Activated CD4-positive, alpha-beta T cell treated with anti-CD3 and anti-CD28 coated beads, Interleukin-2, amount 10 ng/mL, durations not matched to agents 24 days and 14 days (primary cell): ENCODE results near the gene LITAFD. TPM values are rescaled to one million over a fixed set of nuclear protein-coding genes. Genes with fewer than 3 reads are reported as not detected.
"Not testable (repeated sequence)": the region's sequence is repeated elsewhere in the genome, so short reads cannot be mapped to it uniquely, and the experiment has no call there.

Experiments used
- DNase-seq: peaks from one replicate; pipeline ENCODE4 v3.0.0; 2022
- H3K27ac Mint-ChIP-seq: one replicate; pipeline ENCODE4 v1.8.0; 2022; ENCODE audit warnings: mild to moderate bottlenecking, mixed read lengths
- H3K27me3 Mint-ChIP-seq: one replicate; pipeline ENCODE4 v1.8.0; 2022; ENCODE audit warnings: mixed read lengths
- H3K36me3 Mint-ChIP-seq: one replicate; pipeline ENCODE4 v1.8.0; 2022; ENCODE audit warnings: low read depth, mild to moderate bottlenecking, mixed read lengths
- H3K4me1 Mint-ChIP-seq: one replicate; pipeline ENCODE4 v1.8.0; 2021; ENCODE audit warnings: mixed read lengths
- H3K4me3 Mint-ChIP-seq: one replicate; pipeline ENCODE4 v1.8.0; 2022; ENCODE audit warnings: mild to moderate bottlenecking, moderate library complexity, mixed read lengths
- H3K9me3 Mint-ChIP-seq: one replicate; pipeline ENCODE4 v1.8.0; 2021; ENCODE audit warnings: mixed read lengths
- intact Hi-C: fragments of 100-400 bp; cut with micrococcal nuclease; formaldehyde crosslinking; loops from one replicate; pipeline ENCODE4 v1.15.1; 2023
- total RNA-seq: library from RNA; stranded (reverse); gene quantifications from 2 replicates; pipeline ENCODE4 v1.2.3, GENCODE V29; 2022

LITAFD gene
- total RNA-seq, 1 donor from 2014 or later, result not detected

DNA sequence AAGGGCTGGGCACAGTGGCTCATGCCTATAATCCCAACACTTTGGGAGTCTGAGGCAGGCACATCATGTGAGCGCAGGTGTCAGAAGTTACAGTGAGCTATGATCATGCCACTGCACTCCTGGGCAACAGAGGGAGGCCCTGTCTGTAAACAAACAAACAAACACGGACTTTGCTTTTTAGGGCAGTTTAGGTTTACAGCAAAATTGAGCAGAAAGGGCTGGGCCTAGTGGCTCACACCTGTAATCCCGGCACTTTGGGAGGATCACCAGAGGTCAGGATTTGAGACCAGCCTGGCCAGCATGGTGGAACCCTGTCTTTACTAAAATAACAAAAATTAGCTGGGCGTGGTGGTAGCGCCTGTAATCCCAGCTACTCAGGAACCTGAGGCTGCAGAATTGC, 10.1 kb upstream of the LITAFD start:
- H3K36me3 Mint-ChIP-seq, result peaks cover under 1% of the 10 kb centered on the region
- H3K9me3 Mint-ChIP-seq, result no peaks in the 10 kb centered on the region
- H3K4me1 Mint-ChIP-seq, result peaks cover 22% of the 10 kb centered on the region
- H3K27me3 Mint-ChIP-seq, result no peaks in the 10 kb centered on the region
- H3K4me3 Mint-ChIP-seq, result no peak overlapping the region
- H3K27ac Mint-ChIP-seq, result no peak overlapping the region
- intact Hi-C loops, result no loop called here
- no peak for DNase-seq

GRCh38 chr16:8872967-8873865, 8.9 kb upstream of the LITAFD start:
- H3K9me3 Mint-ChIP-seq, result no peaks in the 10 kb centered on the region
- peak overlapping the region; percentile 29 for H3K27ac Mint-ChIP-seq
- intact Hi-C loops, result no loop called here
- DNase-seq, result no peak
- H3K27me3 Mint-ChIP-seq, result no peaks in the 10 kb centered on the region
- H3K4me3 Mint-ChIP-seq, result no peak overlapping the region
- no peaks in the 10 kb centered on the region for H3K36me3 Mint-ChIP-seq
- peaks cover 19% of the 10 kb centered on the region for H3K4me1 Mint-ChIP-seq

DNA sequence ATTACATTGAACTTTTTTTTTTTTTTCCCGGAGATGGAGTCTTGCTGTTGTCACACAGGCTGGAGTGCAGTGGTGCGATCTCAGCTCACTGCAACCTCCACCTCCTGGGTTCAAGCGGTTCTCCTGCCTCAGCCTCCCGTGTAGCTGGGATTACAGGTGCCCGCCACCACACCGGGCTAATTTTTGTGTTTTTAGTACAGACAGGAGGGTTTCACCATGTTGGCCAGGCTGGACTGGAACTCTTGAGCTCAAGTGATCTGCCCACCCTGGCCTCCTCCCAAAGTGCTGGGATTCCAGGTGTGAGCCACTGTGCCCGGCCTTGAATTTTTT, 8.3 kb upstream of the LITAFD start:
- intact Hi-C loops, H3K36me3 Mint-ChIP-seq, H3K27ac Mint-ChIP-seq, H3K9me3 Mint-ChIP-seq, H3K4me3 Mint-ChIP-seq, H3K27me3 Mint-ChIP-seq, DNase-seq: not testable (repeated sequence)
- peaks cover 19% of the 10 kb centered on the region for H3K4me1 Mint-ChIP-seq

GRCh38 chr16:8874388-8874787, 7.8 kb upstream of the LITAFD start:
- intact Hi-C loops, result no loop called here
- peaks cover 16% of the 10 kb centered on the region for H3K4me1 Mint-ChIP-seq
- H3K27ac Mint-ChIP-seq, result no peak overlapping the region
- no peaks in the 10 kb centered on the region for H3K9me3 Mint-ChIP-seq
- no peak overlapping the region for H3K4me3 Mint-ChIP-seq
- DNase-seq, result no peak
- H3K27me3 Mint-ChIP-seq, result no peaks in the 10 kb centered on the region
- no peaks in the 10 kb centered on the region for H3K36me3 Mint-ChIP-seq

DNA sequence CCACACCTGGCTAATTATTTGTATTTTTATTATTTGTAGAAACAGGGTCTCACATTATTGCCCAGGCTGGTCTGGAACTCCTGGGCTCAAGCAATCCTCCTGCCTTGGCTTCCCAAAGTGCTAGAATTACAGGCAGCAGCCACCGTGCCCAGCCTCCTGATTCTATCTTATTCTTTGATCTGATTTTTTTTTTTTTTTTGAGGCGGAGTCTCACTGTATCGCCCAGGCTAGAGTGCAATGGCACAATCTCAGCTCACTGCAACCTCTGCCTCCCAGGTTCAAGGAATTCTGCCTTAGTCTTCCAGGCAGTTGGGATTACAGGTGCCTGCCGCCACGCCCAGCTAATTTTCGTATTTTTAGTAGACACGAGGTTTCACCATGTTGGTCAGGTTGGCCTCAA, 6.8 kb upstream of the LITAFD start:
- DNase-seq, H3K9me3 Mint-ChIP-seq, intact Hi-C loops, H3K27ac Mint-ChIP-seq, H3K27me3 Mint-ChIP-seq, H3K36me3 Mint-ChIP-seq, H3K4me3 Mint-ChIP-seq: not testable (repeated sequence)
- peaks cover 18% of the 10 kb centered on the region for H3K4me1 Mint-ChIP-seq

- no peaks in the 10 kb centered on the region for H3K9me3 Mint-ChIP-seq
- intact Hi-C loops, result no loop called here
- DNase-seq, result no peak
- H3K27me3 Mint-ChIP-seq, result no peaks in the 10 kb centered on the region
- H3K36me3 Mint-ChIP-seq, result no peaks in the 10 kb centered on the region
- peaks cover 9% of the 10 kb centered on the region for H3K4me1 Mint-ChIP-seq
- H3K27ac Mint-ChIP-seq, result no peak overlapping the region
- no peak overlapping the region for H3K4me3 Mint-ChIP-seq
Observed at GRCh38 chr16:8877894-8878522, 4.1 kb upstream of the LITAFD start.

DNA sequence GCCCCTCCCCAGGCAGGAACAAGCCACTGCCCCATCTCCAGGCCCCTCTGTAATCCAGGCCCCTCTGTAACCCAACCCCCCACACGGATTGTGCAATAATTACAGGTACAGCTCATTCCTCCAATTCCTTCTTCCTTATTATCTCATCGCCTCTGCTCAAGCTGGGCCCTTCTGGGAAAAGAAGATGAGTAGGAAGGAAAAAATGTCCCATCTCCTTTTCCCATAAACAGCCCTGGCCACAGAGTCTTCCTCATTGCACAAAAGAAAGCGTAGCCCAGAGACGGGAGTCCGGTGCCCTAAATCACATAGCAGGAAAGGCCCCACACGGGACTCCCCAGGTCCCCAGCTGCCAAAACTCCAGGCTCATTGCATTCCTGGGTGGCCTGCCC, 3.6 kb upstream of the LITAFD start:
- no peak for DNase-seq
- Mint-ChIP-seq H3K4me1 (peaks cover 9% of the 10 kb centered on the region), H3K4me3 (no peak overlapping the region), H3K27ac (no peak overlapping the region), H3K36me3 (no peaks in the 10 kb centered on the region), H3K27me3 (no peaks in the 10 kb centered on the region), H3K9me3 (no peaks in the 10 kb centered on the region)
- intact Hi-C loops, result no loop called here

DNA sequence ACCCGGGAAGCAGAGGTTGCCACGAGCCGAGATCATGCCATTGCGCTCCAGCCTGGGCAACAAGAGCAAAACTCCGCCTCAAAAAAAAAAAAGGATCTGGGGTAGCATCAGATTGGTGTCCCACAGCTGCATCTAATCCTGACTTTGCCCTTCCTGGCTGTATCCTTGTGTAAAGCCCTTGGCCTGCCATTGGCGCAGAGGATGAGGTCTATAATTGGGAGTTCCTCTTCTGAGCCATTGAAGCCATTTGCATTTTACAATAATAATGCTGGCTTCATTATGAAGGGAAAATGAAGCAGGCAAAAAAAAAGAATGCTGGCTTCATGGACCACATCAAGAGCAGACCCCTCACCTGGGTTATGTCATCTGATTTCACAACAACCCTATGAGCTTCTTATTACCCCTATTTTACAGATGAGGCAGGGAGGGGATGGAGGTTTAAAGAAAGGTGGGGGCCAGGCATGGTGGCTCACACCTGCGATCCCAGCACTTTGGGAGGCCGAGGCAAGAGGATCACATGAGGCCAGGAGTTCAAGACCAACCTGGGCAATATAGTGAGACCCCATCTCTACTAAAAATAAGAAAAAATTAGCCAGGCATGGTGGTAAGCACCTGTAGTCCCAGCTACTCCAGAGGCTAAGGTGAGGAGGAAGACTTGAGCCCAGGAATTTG, 1.2 kb upstream of the LITAFD start:
- no peak overlapping the region for H3K27ac Mint-ChIP-seq
- H3K4me1 Mint-ChIP-seq, result peaks cover 4% of the 10 kb centered on the region
- no peaks in the 10 kb centered on the region for H3K36me3 Mint-ChIP-seq
- H3K27me3 Mint-ChIP-seq, result peaks cover 2% of the 10 kb centered on the region
- no peak overlapping the region for H3K4me3 Mint-ChIP-seq
- intact Hi-C loops, result loop anchor here (1.0 to 2.0 kb wide), 4 partner anchors 60 to 314 kb away; no protein-coding TSS in a partner anchor
- no peak for DNase-seq
- H3K9me3 Mint-ChIP-seq, result no peaks in the 10 kb centered on the region

- peaks cover 3% of the 10 kb centered on the region for H3K4me1 Mint-ChIP-seq
- no peak for DNase-seq
- intact Hi-C loops, result no loop called here
- H3K36me3 Mint-ChIP-seq, result peaks cover 5% of the 10 kb centered on the region
- no peaks in the 10 kb centered on the region for H3K9me3 Mint-ChIP-seq
- no peak overlapping the region for H3K4me3 Mint-ChIP-seq
- no peak overlapping the region for H3K27ac Mint-ChIP-seq
- peaks cover 2% of the 10 kb centered on the region for H3K27me3 Mint-ChIP-seq
Observed at GRCh38 chr16:8882725-8883377, 700 bp downstream of the LITAFD start.

- Mint-ChIP-seq H3K27me3 (peaks cover 2% of the 10 kb centered on the region), H3K36me3 (peaks cover 15% of the 10 kb centered on the region), H3K27ac (no peak overlapping the region), H3K4me1 (no peaks in the 10 kb centered on the region), H3K4me3 (no peak overlapping the region), H3K9me3 (no peaks in the 10 kb centered on the region)
- no peak for DNase-seq
- intact Hi-C loops, result no loop called here
Observed at GRCh38 chr16:8885674-8886592, 3.8 kb downstream of the LITAFD start.

DNA sequence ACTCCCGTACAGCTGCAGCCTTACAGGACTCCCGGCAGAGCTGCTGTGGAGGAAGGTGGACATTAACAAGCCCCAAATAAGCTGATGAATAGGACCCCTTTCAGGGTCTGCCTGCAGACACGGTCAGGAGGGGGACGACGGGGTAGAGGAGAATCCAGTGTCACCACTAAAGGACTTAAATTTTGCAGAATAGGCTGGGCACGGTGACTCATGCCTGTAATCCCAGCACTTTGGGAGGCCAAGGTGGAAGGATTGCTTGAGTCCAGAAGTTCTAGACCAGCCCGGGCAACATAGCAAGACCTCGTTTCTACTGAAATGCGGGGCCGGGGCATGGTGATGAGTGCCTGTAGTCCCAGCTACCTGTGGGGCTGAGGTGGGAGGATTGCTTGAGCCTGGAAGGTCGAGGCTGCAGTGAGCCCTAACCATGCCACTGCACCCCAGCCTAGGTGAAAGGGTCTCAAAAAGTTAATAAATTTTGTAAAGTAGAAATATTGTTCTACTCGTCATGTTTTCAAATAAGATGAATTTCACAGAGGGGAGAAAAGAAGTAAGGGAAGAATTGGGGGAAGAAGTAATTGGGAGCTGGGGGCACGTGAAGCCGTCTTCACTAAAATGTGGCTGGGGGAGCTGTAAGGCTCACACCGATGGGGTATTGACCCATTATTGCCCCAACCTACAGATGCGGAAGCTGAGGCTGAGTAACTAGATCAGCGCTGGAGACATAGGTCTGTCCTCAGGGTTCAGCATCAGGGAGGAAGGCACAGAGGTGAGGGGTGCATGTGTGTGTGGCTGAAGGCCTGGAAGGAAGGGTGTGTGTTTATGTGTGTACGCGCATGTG, 4.7 kb downstream of the LITAFD start:
- DNase-seq, result no peak
- Mint-ChIP-seq H3K27ac (no peak overlapping the region), H3K27me3 (peaks cover 2% of the 10 kb centered on the region), H3K9me3 (no peaks in the 10 kb centered on the region), H3K36me3 (peaks cover 24% of the 10 kb centered on the region), H3K4me1 (peaks cover 3% of the 10 kb centered on the region), H3K4me3 (no peak overlapping the region)
- intact Hi-C loops, result no loop called here

GRCh38 chr16:8887431-8887765, 5.2 kb downstream of the LITAFD start:
- H3K27ac Mint-ChIP-seq, result no peak overlapping the region
- H3K4me3 Mint-ChIP-seq, result no peak overlapping the region
- H3K36me3 Mint-ChIP-seq, result peaks cover 30% of the 10 kb centered on the region
- no peaks in the 10 kb centered on the region for H3K9me3 Mint-ChIP-seq
- H3K27me3 Mint-ChIP-seq, result peaks cover 2% of the 10 kb centered on the region
- intact Hi-C loops, result no loop called here
- no peak for DNase-seq
- H3K4me1 Mint-ChIP-seq, result peaks cover 3% of the 10 kb centered on the region
